ENCODE data around the gene DEFB112. TPM values are rescaled to one million over a fixed set of nuclear protein-coding genes. Genes with fewer than 3 reads are reported as not detected.

Gene DEFB112
- total and polyA plus RNA-seq, 2 experiments from 2014 or later: not detected

DNA sequence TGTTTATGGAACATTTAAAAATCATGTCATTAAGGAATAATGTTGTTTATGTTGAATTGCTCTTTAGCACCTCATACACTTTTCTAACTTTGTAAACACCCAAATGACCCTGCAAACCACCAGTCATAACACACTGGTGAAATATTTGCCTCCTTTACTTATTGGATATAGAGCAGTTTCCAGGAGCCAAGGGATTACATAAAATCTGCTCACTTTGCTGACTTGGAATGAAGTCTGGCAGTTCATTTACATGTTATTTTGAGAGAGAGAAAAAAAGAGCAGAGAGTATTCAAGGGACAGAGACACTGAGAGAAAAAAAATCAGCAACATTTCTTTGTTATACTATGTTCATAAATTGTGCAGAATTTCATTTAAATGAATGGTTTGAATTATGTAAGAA, 46.6 kb upstream of the DEFB112 start:
- Histone ChIP-seq H3K27ac (no peak overlapping the region), H3K4me2 (no peak overlapping the region), H3K79me2 (no peaks in the 10 kb centered on the region), H3K4me3 (no peak overlapping the region), H3K9me2 (replicated peaks; ENCODE audit: insufficient read depth) (no peaks in the 10 kb centered on the region), H2AFZ (no peak overlapping the region), H3K27me3 (no peaks in the 10 kb centered on the region), H4K20me1 (ENCODE audit: insufficient read depth, poor library complexity, severe bottlenecking) (no peaks in the 10 kb centered on the region), H3K4me1 (ENCODE audit: insufficient read depth) (no peaks in the 10 kb centered on the region), H3K9me3 (ENCODE audit: low read depth) (no peaks in the 10 kb centered on the region), H3K36me3 (replicated peaks; ENCODE audit: insufficient read depth, low read depth) (no peaks in the 10 kb centered on the region)
- no peak for DNase-seq (ENCODE audit: low spot score)
- TF ChIP-seq, protein P1, sequence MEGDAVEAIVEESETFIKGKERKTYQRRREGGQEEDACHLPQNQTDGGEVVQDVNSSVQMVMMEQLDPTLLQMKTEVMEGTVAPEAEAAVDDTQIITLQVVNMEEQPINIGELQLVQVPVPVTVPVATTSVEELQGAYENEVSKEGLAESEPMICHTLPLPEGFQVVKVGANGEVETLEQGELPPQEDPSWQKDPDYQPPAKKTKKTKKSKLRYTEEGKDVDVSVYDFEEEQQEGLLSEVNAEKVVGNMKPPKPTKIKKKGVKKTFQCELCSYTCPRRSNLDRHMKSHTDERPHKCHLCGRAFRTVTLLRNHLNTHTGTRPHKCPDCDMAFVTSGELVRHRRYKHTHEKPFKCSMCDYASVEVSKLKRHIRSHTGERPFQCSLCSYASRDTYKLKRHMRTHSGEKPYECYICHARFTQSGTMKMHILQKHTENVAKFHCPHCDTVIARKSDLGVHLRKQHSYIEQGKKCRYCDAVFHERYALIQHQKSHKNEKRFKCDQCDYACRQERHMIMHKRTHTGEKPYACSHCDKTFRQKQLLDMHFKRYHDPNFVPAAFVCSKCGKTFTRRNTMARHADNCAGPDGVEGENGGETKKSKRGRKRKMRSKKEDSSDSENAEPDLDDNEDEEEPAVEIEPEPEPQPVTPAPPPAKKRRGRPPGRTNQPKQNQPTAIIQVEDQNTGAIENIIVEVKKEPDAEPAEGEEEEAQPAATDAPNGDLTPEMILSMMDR (IDR thresholded peaks at IDR 0.05; ENCODE audit: poor library complexity): no peak
- TF ChIP-seq EZH2 (IDR thresholded peaks at IDR 0.05; ENCODE audit: borderline replicate concordance): no peak
- TF ChIP-seq EZH2phosphoT487 (IDR thresholded peaks at IDR 0.05; ENCODE audit: low read depth, severe bottlenecking, unreplicated experiment): no peak

DNA sequence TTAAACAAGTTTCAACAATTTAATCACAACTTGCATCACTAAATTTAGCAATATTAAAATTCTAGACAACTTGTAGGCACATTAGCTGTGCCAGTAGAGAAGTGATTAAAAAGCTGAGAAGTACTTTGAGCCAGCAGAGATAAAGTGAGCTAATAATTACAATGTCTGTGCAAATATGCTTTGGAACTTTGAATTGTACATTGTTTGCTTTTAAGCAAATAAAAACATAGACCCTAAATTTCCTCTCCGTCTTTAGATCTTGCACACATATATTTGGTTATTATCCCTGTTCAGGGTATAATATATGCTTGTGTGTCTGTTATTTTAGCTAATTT, 44.2 kb upstream of the DEFB112 start:
- WGBS (ENCODE audit: low lambda C conversion rate, missing lambda C conversion rate): 50% methylated on average over 1 of the region's 1 CpG
- H3K79me2 ChIP-seq: no peaks in the 10 kb centered on the region
- H3K27me3 ChIP-seq: no peaks in the 10 kb centered on the region
- no peak for TF ChIP-seq EZH2phosphoT487 (IDR thresholded peaks at IDR 0.05; ENCODE audit: low read depth, severe bottlenecking, unreplicated experiment)
- TF ChIP-seq, protein P1 (IDR thresholded peaks at IDR 0.05; ENCODE audit: poor library complexity): no peak
- TF ChIP-seq EZH2 (IDR thresholded peaks at IDR 0.05; ENCODE audit: borderline replicate concordance): no peak
- H3K9me3 ChIP-seq (ENCODE audit: low read depth): no peaks in the 10 kb centered on the region
- no peak for DNase-seq (ENCODE audit: low spot score)
- no peak overlapping the region for H3K4me3 ChIP-seq
- peak overlapping the region; percentile 45 for H3K27ac ChIP-seq
- no peaks in the 10 kb centered on the region for H4K20me1 ChIP-seq (ENCODE audit: insufficient read depth, poor library complexity, severe bottlenecking)
- no peaks in the 10 kb centered on the region for H3K4me1 ChIP-seq (ENCODE audit: insufficient read depth)
- no peak overlapping the region for H2AFZ ChIP-seq
- no peaks in the 10 kb centered on the region for H3K36me3 ChIP-seq (replicated peaks; ENCODE audit: insufficient read depth, low read depth)
- H3K4me2 ChIP-seq: peak overlapping the region; percentile 55
- no peaks in the 10 kb centered on the region for H3K9me2 ChIP-seq (replicated peaks; ENCODE audit: insufficient read depth)

DNA sequence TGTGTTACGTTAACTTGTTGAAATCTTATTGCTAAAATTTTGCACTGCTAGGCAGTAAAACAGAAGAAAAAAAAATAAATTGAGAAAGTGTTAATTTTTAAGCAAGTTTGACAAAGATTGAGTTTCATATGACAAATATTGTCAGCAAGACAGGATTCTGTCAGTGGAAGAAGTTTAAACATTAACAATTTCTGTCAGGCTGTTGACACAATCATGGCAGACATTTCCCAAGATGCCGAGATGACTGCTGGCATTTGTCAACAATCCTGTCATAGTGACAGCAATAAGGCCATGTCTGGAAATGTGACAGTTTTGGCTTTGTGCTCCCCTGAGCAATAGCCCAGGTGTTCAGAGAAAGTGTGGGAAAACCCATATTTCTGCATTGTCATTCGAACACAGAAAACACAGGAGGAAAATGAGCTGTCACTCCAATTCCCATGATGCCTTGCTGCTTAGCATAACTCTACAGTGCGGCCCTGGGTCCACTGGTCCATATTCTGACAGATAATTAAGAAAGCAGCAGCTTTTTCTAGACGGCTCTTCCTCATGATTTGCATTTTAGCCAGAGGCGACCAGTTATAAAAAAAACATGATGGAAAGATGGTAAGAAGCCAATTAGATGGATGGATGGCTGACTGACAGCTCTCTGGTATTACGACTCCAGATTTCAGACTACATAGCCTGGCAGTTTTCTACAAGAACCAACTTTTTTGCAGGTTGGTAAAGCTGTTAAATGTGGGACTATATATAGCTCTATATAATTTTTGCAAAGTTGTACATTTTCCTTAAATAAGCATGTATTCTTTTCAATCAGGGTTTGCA, 43.6 kb upstream of the DEFB112 start:
- Histone ChIP-seq H3K4me3 (no peak overlapping the region), H3K9me3 (ENCODE audit: low read depth) (no peaks in the 10 kb centered on the region), H3K79me2 (no peaks in the 10 kb centered on the region), H3K4me1 (ENCODE audit: insufficient read depth) (no peaks in the 10 kb centered on the region), H3K36me3 (replicated peaks; ENCODE audit: insufficient read depth, low read depth) (no peaks in the 10 kb centered on the region), H3K9me2 (replicated peaks; ENCODE audit: insufficient read depth) (no peaks in the 10 kb centered on the region), H4K20me1 (ENCODE audit: insufficient read depth, poor library complexity, severe bottlenecking) (no peaks in the 10 kb centered on the region), H3K4me2 (peak overlapping the region; percentile 55), H2AFZ (no peak overlapping the region), H3K27ac (peak overlapping the region; percentile 45), H3K27me3 (no peaks in the 10 kb centered on the region)
- DNase-seq (ENCODE audit: low spot score): peak; percentile 43
- 63% methylated on average over 7 of the region's 7 CpGs for WGBS (ENCODE audit: low lambda C conversion rate, missing lambda C conversion rate)
- TF ChIP-seq EZH2phosphoT487 (IDR thresholded peaks at IDR 0.05; ENCODE audit: low read depth, severe bottlenecking, unreplicated experiment): no peak
- no peak for TF ChIP-seq EZH2 (IDR thresholded peaks at IDR 0.05; ENCODE audit: borderline replicate concordance)
- TF ChIP-seq, protein P1 (IDR thresholded peaks at IDR 0.05; ENCODE audit: poor library complexity): no peak

Measured in hepatocyte (in vitro differentiated cells).